Caco-2 (cell line): ENCODE results near the gene GFPT1. TPM values are rescaled to one million over a fixed set of nuclear protein-coding genes. Genes with fewer than 3 reads are reported as not detected.

Source experiments
- BruUV-seq: library from RNA; stranded (reverse); fragments of 400-500 nt; replicated peaks from 2 replicates; lab custom pipeline; 2021; lab: Mats Ljungman, UMichigan
- CTCF ChIA-PET: fragments of 300-600 bp; sonication (Branson Sonifier 250); formaldehyde crosslinking; loops from one replicate; lab custom pipeline; 2022; ENCODE audit warnings: antibody characterized with exemption; lab: Charles Lee
- POLR2A ChIA-PET: fragments of 300-600 bp; sonication (Branson Sonifier 250); formaldehyde crosslinking; loops from one replicate; lab custom pipeline; 2022; ENCODE audit warnings: antibody characterized with exemption; lab: Charles Lee
- DNase-seq, 2 experiments: peaks; one replicate each; pipeline versions ENCODE4 v3.0.0 to v3.0.0-alpha.2; 2020 to 2022
- H3K27me3 ChIP-seq: replicated peaks from 2 replicates; pipeline ENCODE4 v1.6.0; 2011; ENCODE audit warnings: low read length; ENCODE audit not compliant: control insufficient read depth, insufficient read depth
- H3K36me3 ChIP-seq: 2 replicates; pipeline ENCODE4 v1.5.1; 2011; ENCODE audit warnings: low read length; ENCODE audit not compliant: control insufficient read depth, insufficient read depth
- H3K4me1 ChIP-seq: fragments of 250-450 bp; sonication (Bioruptor Pico); 2 replicates; pipeline ENCODE4 v1.5.1; 2020; ENCODE audit warnings: mild to moderate bottlenecking
- H3K4me3 ChIP-seq: 2 replicates; pipeline ENCODE4 v1.5.1; 2011; ENCODE audit warnings: low read depth, mild to moderate bottlenecking, control low read depth, low read length
- H3K9me3 ChIP-seq: fragments of 250-450 bp; sonication (Bioruptor Pico); 2 replicates; pipeline ENCODE4 v1.5.1; 2020; ENCODE audit warnings: mild to moderate bottlenecking, moderate library complexity
- H3K27ac Mint-ChIP-seq: one replicate; pipeline ENCODE4 v1.8.0; 2022; ENCODE audit warnings: mixed read lengths; ENCODE audit not compliant: unreplicated experiment
- H3K27me3 Mint-ChIP-seq: one replicate; pipeline ENCODE4 v1.8.0; 2022; ENCODE audit warnings: mixed read lengths; ENCODE audit not compliant: insufficient read depth, unreplicated experiment
- H3K36me3 Mint-ChIP-seq: one replicate; pipeline ENCODE4 v1.8.0; 2022; ENCODE audit warnings: mild to moderate bottlenecking, mixed read lengths; ENCODE audit not compliant: insufficient read depth, unreplicated experiment
- H3K4me1 Mint-ChIP-seq: one replicate; pipeline ENCODE4 v1.8.0; 2022; ENCODE audit warnings: low read depth, mixed read lengths; ENCODE audit not compliant: unreplicated experiment
- H3K4me3 Mint-ChIP-seq: one replicate; pipeline ENCODE4 v1.8.0; 2022; ENCODE audit warnings: mild to moderate bottlenecking, moderate library complexity, mixed read lengths; ENCODE audit not compliant: unreplicated experiment
- H3K9me3 Mint-ChIP-seq: one replicate; pipeline ENCODE4 v1.8.0; 2022; ENCODE audit warnings: mixed read lengths; ENCODE audit not compliant: unreplicated experiment
- intact Hi-C: fragments of 100-400 bp; cut with micrococcal nuclease; formaldehyde crosslinking; loops from one replicate; pipeline ENCODE4 v1.10.0; 2022; ENCODE audit not compliant: unreplicated experiment
- total RNA-seq: library from RNA; stranded (reverse); gene quantifications from 2 replicates; pipeline ENCODE4 v1.2.3, GENCODE V29; 2022
- TF ChIP-seq, protein P1 (sequence below), 2 experiments: fragments of 200-600 bp in 1 of 2; IDR thresholded peaks; 1 replicate in 1 of 2; 2 replicates in 1 of 2; pipeline versions ENCODE4 v1.5.1 to v1.8.0; 2011 to 2022; ENCODE audit warnings: antibody characterized with exemption in 1 of 2, control low read depth in 1 of 2, inconsistent platforms in 1 of 2, low read depth in 1 of 2, low read length in 1 of 2, mild to moderate bottlenecking in 1 of 2, moderate library complexity in 1 of 2; ENCODE audit not compliant: insufficient read depth in 1 of 2, severe bottlenecking in 1 of 2, unreplicated experiment in 1 of 2

Gene GFPT1
- total RNA-seq, 1 experiment from 2014 or later = 129 TPM

DNA sequence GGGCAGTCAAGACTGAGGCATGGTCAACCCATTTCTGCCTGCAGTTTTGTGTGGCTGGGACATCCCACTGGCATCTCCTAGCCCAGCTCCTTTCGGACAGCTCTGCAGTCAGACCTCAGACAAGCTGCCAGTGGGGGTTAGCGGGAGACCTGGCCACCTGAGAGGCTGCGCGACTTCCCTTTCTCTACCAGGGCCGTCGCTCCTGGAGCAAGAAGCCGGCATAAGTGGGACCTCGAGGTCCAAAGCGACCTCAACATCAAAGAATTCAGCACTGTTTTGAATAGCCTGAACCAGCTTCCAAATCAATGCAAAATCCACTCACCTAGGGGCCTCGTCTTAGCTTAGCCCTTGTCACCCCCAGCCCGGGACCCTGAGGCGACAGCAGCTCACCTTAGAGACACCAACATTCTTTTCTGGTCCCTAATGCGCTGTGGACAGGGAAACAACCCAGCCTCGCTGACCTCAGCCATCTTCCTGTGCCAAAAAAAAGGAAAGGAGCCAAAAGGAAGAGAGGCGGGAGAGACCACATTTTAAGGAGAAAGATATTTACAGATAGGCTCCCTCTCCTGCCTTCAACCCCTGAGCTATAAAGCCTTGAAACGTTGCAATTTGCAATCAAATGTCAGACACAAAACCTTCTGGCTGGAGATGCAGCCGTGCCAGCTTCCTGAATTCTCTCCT, 81.2 kb downstream of the GFPT1 start:
- peak overlapping the region; percentile 62 for H3K4me3 Mint-ChIP-seq
- POLR2A ChIA-PET = interaction anchor here (0.6 kb wide), 2 partner anchors 303 to 359 kb away, joined by 3 to 8 read pairs; no protein-coding TSS in a partner anchor
- no peaks in the 10 kb centered on the region for H3K9me3 Mint-ChIP-seq

DNA sequence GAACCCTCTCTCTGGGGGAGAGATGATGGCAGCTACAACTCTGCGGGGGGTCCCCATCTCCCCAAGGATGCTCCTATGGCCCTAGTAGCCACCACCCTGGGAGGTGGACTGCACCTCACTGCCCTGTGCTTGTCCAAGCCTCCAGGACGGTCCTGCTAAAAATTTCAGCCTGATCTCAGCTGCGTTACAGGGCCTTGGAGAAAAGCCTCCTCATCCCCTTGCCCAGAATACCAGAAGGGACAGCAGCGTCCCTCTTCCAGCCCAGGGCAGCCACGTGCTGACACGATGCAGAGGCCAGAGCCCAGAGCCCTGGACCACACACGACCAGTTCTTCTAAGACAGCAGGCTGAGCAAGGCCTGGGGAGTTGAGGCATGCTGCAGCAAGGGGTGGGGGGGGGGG, 81.9 kb downstream of the GFPT1 start:
- Mint-ChIP-seq H3K9me3 (no peaks in the 10 kb centered on the region), H3K4me1 (peaks cover 5% of the 10 kb centered on the region), H3K4me3 (no peak overlapping the region), H3K27ac (no peak overlapping the region), H3K27me3 (peaks cover 12% of the 10 kb centered on the region), H3K36me3 (peaks cover 25% of the 10 kb centered on the region)
- H3K27me3 ChIP-seq = no peaks in the 10 kb centered on the region
- BruUV-seq = no TSS peak
- H3K4me1 ChIP-seq = peaks cover 17% of the 10 kb centered on the region; the same call in 1 of the 2 replicates
- no peak overlapping the region for H3K4me3 ChIP-seq
- ChIA-PET POLR2A (interaction anchor here (0.6 kb wide), 2 partner anchors 303 to 360 kb away, joined by 3 to 8 read pairs; no protein-coding TSS in a partner anchor), CTCF (no interaction called here)
- H3K9me3 ChIP-seq = no peaks in the 10 kb centered on the region
- TF ChIP-seq, protein P1, sequence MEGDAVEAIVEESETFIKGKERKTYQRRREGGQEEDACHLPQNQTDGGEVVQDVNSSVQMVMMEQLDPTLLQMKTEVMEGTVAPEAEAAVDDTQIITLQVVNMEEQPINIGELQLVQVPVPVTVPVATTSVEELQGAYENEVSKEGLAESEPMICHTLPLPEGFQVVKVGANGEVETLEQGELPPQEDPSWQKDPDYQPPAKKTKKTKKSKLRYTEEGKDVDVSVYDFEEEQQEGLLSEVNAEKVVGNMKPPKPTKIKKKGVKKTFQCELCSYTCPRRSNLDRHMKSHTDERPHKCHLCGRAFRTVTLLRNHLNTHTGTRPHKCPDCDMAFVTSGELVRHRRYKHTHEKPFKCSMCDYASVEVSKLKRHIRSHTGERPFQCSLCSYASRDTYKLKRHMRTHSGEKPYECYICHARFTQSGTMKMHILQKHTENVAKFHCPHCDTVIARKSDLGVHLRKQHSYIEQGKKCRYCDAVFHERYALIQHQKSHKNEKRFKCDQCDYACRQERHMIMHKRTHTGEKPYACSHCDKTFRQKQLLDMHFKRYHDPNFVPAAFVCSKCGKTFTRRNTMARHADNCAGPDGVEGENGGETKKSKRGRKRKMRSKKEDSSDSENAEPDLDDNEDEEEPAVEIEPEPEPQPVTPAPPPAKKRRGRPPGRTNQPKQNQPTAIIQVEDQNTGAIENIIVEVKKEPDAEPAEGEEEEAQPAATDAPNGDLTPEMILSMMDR (IDR thresholded peaks at IDR 0.05; ENCODE audit: insufficient read depth in 1 of 2, low read depth in 1 of 2, low read length in 1 of 2, severe bottlenecking in 1 of 2, unreplicated experiment in 1 of 2) = no peak
- intact Hi-C loops = loop anchor here (5.0 kb wide), 1 partner anchor 363 kb away; no protein-coding TSS in a partner anchor
- no peaks in the 10 kb centered on the region for H3K36me3 ChIP-seq
- no peak for DNase-seq

More for the DNA sequence above, 81.2 kb downstream of the GFPT1 start:
- Histone ChIP-seq H3K27me3 (no peaks in the 10 kb centered on the region), H3K9me3 (no peaks in the 10 kb centered on the region), H3K4me3 (no peak overlapping the region), H3K36me3 (no peaks in the 10 kb centered on the region), H3K4me1 (peaks cover 17% of the 10 kb centered on the region; the same call in 1 of the 2 replicates)
- no peak for DNase-seq
- Mint-ChIP-seq H3K36me3 (peaks cover 26% of the 10 kb centered on the region), H3K4me1 (peaks cover 7% of the 10 kb centered on the region), H3K27me3 (peaks cover 12% of the 10 kb centered on the region), H3K27ac (no peak overlapping the region)
- intact Hi-C loops = loop anchor here (1.0 to 5.0 kb wide), 2 partner anchors 146 to 364 kb away; no protein-coding TSS in a partner anchor
- CTCF ChIA-PET = interaction anchor here (1.2 kb wide), 1 partner anchor 279 kb away, joined by 3 read pairs; no protein-coding TSS in a partner anchor
- TF ChIP-seq, protein P1 (IDR thresholded peaks at IDR 0.05; ENCODE audit: insufficient read depth in 1 of 2, low read depth in 1 of 2, low read length in 1 of 2, severe bottlenecking in 1 of 2, unreplicated experiment in 1 of 2) = no peak
- BruUV-seq = no TSS peak

DNA sequence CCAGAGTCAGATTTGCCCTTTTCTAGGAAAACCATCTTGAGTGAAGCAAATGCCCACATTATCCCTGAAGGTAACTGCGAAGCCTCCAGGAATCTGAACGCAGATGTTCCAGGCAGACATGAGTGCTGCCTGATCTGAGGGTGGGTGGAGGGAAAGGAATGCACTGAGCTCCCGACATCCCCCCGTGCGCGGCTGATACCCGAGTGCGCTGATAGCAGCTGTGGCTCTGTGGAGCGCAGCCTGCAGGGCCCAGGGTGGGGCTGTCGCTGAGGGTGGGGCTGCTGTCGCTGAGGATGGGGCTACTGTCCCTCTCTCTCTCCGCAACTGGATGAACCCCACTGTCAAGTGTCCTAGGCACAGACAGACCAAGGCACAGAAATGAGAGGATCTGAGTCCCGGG, 82.4 kb downstream of the GFPT1 start:
- ChIA-PET CTCF (no interaction called here), POLR2A (no interaction called here)
- peaks cover 12% of the 10 kb centered on the region for H3K27me3 Mint-ChIP-seq
- H3K4me3 Mint-ChIP-seq = no peak overlapping the region
- no TSS peak for BruUV-seq
- TF ChIP-seq, protein P1 (IDR thresholded peaks at IDR 0.05; ENCODE audit: insufficient read depth in 1 of 2, low read depth in 1 of 2, low read length in 1 of 2, severe bottlenecking in 1 of 2, unreplicated experiment in 1 of 2) = no peak
- Histone ChIP-seq H3K9me3 (no peaks in the 10 kb centered on the region), H3K4me3 (no peak overlapping the region), H3K27me3 (no peaks in the 10 kb centered on the region), H3K36me3 (no peaks in the 10 kb centered on the region), H3K4me1 (peaks cover 14% of the 10 kb centered on the region; the same call in 1 of the 2 replicates)
- no peak overlapping the region for H3K27ac Mint-ChIP-seq
- H3K4me1 Mint-ChIP-seq = peaks cover under 1% of the 10 kb centered on the region
- no peak for DNase-seq
- intact Hi-C loops = loop anchor here (5.0 kb wide), 1 partner anchor 362 kb away; no protein-coding TSS in a partner anchor
- peaks cover 20% of the 10 kb centered on the region for H3K36me3 Mint-ChIP-seq
- H3K9me3 Mint-ChIP-seq = no peaks in the 10 kb centered on the region
